T-helper 22 cell (primary cell): ENCODE data around the gene CHST9.
"Not testable (repeated sequence)": the region's sequence is repeated elsewhere in the genome, so short reads cannot be mapped to it uniquely, and the experiment has no call there.

Experiments used
- DNase-seq: peaks from one replicate; pipeline ENCODE4 v3.0.0-alpha.2; 2020; ENCODE audit warnings: low read depth

The CHST9 gene, protein sequence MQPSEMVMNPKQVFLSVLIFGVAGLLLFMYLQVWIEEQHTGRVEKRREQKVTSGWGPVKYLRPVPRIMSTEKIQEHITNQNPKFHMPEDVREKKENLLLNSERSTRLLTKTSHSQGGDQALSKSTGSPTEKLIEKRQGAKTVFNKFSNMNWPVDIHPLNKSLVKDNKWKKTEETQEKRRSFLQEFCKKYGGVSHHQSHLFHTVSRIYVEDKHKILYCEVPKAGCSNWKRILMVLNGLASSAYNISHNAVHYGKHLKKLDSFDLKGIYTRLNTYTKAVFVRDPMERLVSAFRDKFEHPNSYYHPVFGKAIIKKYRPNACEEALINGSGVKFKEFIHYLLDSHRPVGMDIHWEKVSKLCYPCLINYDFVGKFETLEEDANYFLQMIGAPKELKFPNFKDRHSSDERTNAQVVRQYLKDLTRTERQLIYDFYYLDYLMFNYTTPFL

DNA sequence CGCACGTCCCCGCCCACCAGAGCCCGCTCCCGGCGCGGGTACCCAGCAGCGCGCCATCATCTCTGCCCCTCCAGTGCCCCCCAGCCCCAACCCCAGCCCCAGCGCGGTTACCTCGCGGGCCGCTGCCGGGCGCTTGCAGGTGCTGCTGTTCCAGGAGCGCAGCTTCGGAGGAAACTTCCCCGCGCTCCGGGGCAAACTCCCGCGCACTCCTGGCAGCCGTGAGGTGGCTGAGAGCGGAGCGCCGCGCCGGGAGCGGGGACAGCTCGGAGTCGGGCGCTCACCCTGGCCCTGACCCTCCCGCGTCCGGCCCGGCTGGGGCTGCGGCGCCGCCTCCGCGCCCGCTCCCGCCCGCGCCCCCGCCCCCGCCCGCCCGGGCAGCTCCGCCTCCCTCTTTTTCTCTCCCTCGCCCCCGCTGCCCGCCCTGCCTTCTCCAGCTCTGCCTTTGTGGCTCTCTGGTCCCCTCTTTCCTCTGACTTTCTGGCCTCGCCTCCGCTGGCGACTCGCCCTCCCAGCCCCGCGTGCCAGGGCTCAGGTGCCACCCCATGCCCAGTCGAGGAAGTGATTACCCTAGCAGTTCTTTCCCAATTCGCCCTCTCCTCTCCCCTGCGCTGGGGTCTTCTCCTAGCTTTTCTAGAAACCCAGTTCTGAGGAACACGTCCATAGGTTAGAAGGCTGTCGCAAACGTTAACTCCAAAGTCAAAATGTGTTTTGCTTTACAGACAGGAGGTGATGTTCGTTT is at the start of gene CHST9:
Gene CHST9, minus strand, starts transcription at position 284 of the 739 bp plus-strand sequence. CDS start 42,499 bp downstream, outside the sequence.
- no peak for DNase-seq

GRCh38 chr18:27232355-27232754 is 47.2 kb upstream of the CHST9 start:
- DNase-seq, result not testable (repeated sequence)

DNA sequence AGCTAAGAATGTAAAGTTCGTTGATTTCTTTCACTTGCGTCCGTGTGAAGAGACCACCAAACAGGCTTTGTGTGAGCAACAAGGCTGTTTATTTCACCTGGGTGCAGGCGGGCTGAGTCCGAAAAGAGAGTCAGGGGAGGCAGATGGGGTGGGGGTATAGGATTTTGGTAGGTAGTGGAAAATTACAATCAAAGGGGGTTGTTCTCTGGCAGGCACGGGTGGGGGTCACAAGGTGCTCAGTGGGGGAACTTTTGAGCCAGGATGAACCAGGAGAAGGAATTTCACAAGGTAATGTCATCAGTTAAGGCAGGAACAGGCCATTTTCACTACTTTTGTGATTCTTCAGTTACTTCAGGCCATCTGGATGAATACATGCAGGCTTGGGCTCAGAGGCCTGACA is 46.6 kb upstream of the CHST9 start:
- not testable (repeated sequence) for DNase-seq

GRCh38 chr18:27231221-27231620 is 46.1 kb upstream of the CHST9 start:
- DNase-seq, result not testable (repeated sequence)

DNA sequence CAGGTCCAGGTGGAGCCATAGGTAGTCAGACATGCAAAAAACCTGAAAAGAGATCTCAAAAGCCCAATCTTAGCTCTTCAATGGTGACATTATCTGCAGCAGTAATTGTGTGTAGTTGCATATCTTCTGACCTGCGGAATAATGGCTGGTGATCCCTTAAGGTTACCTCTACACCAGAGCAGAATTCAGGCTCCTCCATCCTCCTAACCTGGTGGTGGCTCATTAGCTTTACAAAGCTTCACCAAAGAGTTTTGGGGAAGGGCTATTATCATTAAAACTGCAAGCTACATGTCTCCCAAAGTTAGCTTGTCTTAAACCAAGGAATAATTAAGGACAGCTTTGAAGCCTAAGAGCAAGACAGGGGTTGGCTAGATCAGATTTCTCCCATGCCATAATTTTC is 42.6 kb upstream of the CHST9 start:
- no peak for DNase-seq

- no peak for DNase-seq
These were observed 41.5 kb upstream of the CHST9 start for GRCh38 chr18:27226556-27227075.

GRCh38 chr18:27225947-27226481 is 40.9 kb upstream of the CHST9 start:
- no peak for DNase-seq

- no peak for DNase-seq
These were observed 38.6 kb upstream of the CHST9 start for GRCh38 chr18:27223526-27224291.

- no peak for DNase-seq
These were observed 29.7 kb upstream of the CHST9 start for GRCh38 chr18:27214831-27215230.

GRCh38 chr18:27213123-27213717 is 28.1 kb upstream of the CHST9 start:
- DNase-seq, result no peak

- DNase-seq, result no peak
These were observed 26.5 kb upstream of the CHST9 start for GRCh38 chr18:27211569-27211968.

DNA sequence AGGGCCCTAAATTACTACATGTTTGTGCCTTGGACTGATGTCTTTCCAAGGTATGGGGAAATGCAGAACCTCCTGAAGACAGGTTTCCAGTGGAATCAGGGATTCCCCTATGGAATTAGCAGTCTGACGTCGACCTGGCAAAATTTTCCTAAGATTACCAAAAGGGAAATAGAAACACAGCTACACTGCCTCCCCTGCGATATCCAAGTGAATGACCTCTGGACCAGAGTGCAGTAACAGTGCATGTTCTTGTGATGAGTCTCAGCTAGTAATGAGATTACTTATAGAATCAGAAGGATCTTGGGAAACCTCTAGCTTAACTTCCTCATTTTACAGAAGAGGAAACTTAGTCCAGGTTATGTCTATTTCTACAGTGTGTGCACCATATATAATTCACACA is 21.3 kb upstream of the CHST9 start:
- DNase-seq, result no peak

GRCh38 chr18:27202741-27203140 is 17.6 kb upstream of the CHST9 start:
- DNase-seq, result no peak

GRCh38 chr18:27198036-27198435 is 12.9 kb upstream of the CHST9 start:
- DNase-seq, result no peak

GRCh38 chr18:27188309-27188708 is 3.2 kb upstream of the CHST9 start:
- no peak for DNase-seq

- DNase-seq, result no peak
These were observed 789 bp upstream of the CHST9 start for GRCh38 chr18:27185897-27186296.

GRCh38 chr18:27184115-27185024 is 738 bp downstream of the CHST9 start:
- no peak for DNase-seq

DNA sequence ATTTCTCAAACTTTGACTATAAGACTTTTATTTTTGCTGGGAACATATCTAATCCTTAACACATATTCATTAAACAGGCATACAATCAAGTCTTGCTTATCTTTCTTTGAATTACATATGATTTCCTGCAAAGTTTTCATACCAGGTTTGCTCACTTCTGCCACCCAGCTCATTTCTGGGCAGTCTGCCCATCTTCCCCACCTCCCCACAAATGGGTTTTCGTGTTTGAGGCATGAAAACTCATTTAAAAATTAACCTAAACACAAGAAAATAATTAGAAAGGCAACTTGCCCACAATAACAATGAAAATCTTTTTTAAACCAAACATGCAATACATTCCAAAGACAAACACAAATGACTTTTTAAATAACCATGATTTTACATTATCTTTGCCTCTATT is 3.4 kb downstream of the CHST9 start:
- DNase-seq, result no peak

DNA sequence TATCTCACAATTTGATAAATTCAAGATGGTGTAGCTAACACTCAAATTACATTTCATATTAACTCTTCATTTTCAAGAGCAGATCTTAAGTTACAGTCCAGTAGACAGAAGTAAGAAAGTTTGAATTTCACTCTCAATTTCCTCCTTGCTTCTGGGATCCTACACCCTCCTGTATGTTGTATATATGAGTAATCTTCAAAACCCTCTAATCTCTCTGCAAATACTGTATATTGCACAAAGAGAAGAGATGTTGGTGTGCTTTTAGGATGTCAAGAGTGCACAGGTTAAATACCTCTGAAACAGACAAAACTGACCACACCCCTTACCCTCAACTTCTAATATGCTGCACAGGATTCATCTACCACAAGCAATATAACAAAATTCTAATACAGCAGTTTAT is 6.7 kb downstream of the CHST9 start:
- DNase-seq, result no peak

- DNase-seq, result no peak
These were observed 9.2 kb downstream of the CHST9 start for GRCh38 chr18:27175914-27176313.

GRCh38 chr18:27175245-27175644 is 9.9 kb downstream of the CHST9 start:
- no peak for DNase-seq
